ENCODE data around the gene APBB2. TPM values are rescaled to one million over a fixed set of nuclear protein-coding genes. Genes with fewer than 3 reads are reported as not detected.
"Not testable (repeated sequence)": the region's sequence is repeated elsewhere in the genome, so short reads cannot be mapped to it uniquely, and the experiment has no call there.

Gene APBB2
- total and polyA plus RNA-seq, 12 donors = 5.2 to 35.4 (median 26.3) TPM

DNA sequence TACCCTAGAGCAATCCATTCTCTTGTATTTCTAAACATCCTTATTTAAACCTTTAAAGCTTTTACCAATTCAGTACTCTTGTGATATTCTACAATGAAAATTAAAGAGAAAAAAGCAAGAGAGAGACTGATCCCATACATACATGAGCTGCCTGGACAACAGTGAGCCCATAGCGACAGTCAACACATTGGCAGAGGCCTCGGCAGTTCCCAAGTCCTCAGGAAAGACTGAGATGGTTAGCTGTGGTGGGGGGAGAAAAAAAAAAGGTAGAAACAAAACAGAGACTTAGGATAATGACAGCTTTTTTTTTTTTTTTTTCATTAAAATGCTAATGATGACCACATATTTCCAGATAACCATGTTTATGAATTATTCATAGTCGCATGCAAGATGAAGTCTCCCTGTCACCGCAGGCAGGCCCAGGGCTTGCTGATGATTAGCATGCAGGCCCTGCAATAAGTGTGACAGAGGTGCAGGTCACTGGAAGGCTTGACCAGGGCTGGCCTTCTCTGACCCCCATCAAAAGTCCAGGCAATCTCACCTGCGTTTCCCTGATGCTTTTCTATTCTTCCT, 148.8 kb downstream of the APBB2 start:
- TF ChIP-seq, protein P1, sequence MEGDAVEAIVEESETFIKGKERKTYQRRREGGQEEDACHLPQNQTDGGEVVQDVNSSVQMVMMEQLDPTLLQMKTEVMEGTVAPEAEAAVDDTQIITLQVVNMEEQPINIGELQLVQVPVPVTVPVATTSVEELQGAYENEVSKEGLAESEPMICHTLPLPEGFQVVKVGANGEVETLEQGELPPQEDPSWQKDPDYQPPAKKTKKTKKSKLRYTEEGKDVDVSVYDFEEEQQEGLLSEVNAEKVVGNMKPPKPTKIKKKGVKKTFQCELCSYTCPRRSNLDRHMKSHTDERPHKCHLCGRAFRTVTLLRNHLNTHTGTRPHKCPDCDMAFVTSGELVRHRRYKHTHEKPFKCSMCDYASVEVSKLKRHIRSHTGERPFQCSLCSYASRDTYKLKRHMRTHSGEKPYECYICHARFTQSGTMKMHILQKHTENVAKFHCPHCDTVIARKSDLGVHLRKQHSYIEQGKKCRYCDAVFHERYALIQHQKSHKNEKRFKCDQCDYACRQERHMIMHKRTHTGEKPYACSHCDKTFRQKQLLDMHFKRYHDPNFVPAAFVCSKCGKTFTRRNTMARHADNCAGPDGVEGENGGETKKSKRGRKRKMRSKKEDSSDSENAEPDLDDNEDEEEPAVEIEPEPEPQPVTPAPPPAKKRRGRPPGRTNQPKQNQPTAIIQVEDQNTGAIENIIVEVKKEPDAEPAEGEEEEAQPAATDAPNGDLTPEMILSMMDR (IDR thresholded peaks at IDR 0.05) = no peak
- Histone ChIP-seq H3K4me3 (no peak overlapping the region), H3K36me3 (no peaks in the 10 kb centered on the region), H3K4me1 (peaks cover 9 to 56% (median 16%) of the 10 kb centered on the region in 9 donors), H3K9me3 (no peaks in the 10 kb centered on the region), H3K27me3 (no peaks in the 10 kb centered on the region), H3K27ac (peak overlapping the region in 1 of 10 donors; percentile 27)
- WGBS, 2 donors = 87 to 94% methylated on average over 5 of the region's 5 CpGs
- intact Hi-C loops (cut with DNase I) = no loop called here
- DNase-seq = no peak
- ATAC-seq = no peak

DNA sequence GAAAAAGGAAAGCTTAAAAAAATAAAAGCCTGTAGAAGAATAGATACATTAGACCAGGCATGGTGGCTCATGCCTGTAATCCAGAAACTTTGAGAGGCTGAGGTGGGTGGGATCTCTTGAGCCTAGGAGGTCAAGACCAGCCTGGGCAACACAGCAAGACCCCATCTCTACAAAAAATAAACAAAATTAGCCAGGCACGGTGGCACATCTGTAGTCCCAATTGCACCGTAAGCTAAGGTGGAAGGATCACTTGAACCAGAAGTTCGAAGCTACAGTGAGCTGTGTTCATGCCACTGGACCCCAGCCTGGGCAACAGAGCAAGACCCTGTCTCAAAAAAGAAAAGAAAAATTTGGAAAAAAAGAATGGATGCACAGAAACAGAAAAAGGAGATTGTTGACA, 149.4 kb downstream of the APBB2 start:
- ATAC-seq (no peak), DNase-seq (no peak)
- H3K4me3 ChIP-seq = no peak overlapping the region
- no peaks in the 10 kb centered on the region for H3K9me3 ChIP-seq
- TF ChIP-seq, protein P1 (IDR thresholded peaks at IDR 0.05) = no peak
- H3K4me1 ChIP-seq = peaks cover 12 to 60% (median 18%) of the 10 kb centered on the region in 9 donors
- intact Hi-C loops (cut with DNase I) = no loop called here
- H3K36me3 ChIP-seq = no peaks in the 10 kb centered on the region
- H3K27me3 ChIP-seq = no peaks in the 10 kb centered on the region
- WGBS, 2 donors = 80 to 94% methylated on average over 3 of the region's 3 CpGs
- peak overlapping the region in 1 of 10 donors; percentile 27 for H3K27ac ChIP-seq

DNA sequence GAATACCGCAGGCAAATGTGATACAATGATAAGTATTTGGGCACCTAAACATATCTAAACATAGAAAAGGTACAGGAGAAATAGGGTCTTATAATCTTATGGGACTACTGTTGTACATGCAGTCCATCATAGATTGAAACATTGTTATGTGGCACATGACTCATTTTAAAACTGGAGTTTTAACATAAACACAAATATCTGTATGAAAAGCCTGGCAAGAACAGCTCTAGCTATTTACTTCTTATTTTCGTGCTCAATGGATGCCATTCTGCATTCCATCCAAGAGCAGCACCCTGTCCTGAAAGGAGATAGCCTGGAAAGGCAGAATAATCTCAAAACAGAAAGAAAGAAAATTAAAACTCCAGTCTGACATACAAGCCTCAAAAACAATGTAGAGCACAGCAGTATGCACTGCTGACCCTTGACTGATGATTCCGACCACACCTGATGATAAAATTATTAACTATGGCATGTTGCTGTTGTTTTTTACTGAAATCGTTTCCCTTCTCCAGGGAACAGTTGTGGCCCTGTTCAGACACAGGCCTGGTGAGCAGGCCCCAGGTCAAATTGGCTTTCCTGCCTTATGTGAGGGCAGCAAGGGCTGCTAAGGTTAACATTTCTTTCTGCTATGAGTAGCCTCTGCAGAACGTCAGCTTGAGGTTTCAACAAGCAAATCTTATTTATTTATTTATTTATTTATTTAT, 152.7 kb downstream of the APBB2 start:
- TF ChIP-seq, protein P1 (IDR thresholded peaks at IDR 0.05) = no peak
- DNase-seq (no peak), ATAC-seq (no peak)
- H3K36me3 ChIP-seq = no peaks in the 10 kb centered on the region
- H3K27me3 ChIP-seq = no peaks in the 10 kb centered on the region
- intact Hi-C loops (cut with DNase I) = no loop called here
- WGBS, 2 donors = 67 to 75% methylated on average over 5 of the region's 5 CpGs
- no peaks in the 10 kb centered on the region for H3K9me3 ChIP-seq
- no peak overlapping the region for H3K4me3 ChIP-seq
- H3K27ac ChIP-seq = no peak overlapping the region
- peaks cover 12 to 58% (median 19%) of the 10 kb centered on the region in 9 donors for H3K4me1 ChIP-seq

DNA sequence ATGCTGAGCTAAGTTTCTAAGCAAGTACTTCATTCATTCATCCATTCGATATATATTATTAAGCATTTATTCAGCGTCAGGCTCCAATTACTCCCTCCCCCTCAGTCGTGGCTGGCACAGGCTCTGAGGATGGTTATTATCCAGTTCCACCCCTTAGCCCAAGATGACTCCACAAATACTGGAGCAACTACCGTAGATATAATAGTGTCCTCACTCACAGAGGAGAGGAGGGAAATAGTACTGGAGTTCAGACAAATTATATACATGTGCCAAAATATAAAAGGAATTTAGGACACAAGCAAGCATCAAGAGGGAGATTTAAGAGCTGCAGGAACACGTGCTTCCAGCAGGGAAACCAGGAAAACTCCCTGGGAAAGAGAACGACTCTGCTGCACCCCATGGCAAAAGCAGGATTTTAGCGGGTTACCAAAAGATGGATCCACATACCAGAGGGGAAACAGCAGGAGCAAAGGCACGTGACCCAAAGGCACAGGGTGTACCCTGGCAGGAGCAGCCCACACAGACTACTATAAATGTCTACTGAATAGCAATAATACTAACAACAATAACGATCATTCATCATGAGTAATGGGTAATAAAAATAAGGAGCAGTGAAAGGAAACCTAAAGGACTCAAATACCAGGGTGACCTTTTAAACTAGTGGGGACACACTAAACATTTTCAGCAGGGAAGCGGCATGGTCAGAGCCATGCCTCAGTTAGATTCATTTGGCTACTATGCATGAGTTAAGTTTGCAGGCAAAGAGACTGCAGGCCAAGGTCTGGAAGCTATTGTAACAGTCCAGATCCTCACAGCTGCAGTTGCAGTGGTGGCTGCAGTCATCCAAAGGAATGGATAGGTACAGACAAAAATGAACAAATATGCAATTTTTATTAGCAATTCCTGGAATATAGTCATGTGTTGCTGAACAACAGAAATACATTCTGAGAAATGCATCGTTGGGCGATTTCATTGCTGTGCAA, 153.7 kb downstream of the APBB2 start:
- Histone ChIP-seq H3K36me3 (no peaks in the 10 kb centered on the region), H3K27me3 (no peaks in the 10 kb centered on the region), H3K9me3 (no peaks in the 10 kb centered on the region), H3K4me3 (no peak overlapping the region), H3K4me1 (peaks cover 12 to 58% (median 19%) of the 10 kb centered on the region in 9 donors), H3K27ac (peak overlapping the region in 1 of 10 donors; percentile 3)
- TF ChIP-seq, protein P1 (IDR thresholded peaks at IDR 0.05) = no peak
- ATAC-seq (peak in 1 of 8 donors; percentile 76), DNase-seq (no peak)
- intact Hi-C loops (cut with DNase I) = no loop called here
- 71 to 72% methylated on average over 12 of the region's 12 CpGs for WGBS, 2 donors

DNA sequence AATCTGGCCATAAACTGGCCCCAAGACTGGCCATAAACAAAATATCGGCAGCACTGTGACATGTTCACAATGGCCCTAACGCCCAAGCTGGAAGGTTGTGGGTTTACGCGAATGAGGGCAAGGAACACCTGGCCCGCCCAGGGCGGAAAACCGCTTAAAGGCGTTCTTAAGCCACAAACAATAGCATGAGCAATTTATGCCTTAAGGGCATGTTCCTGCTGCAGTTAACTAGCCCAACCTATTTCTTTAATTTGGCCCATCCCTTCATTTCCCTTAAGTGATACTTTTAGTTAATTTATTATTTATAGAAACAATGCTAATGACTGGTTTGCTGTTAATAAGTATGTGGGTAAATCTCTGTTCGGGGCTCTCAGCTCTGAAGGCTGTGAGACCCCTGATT, 154.9 kb downstream of the APBB2 start:
- not testable (repeated sequence) for H3K27ac ChIP-seq, ATAC-seq, DNase-seq, H3K27me3 ChIP-seq, H3K36me3 ChIP-seq, H3K9me3 ChIP-seq, H3K4me3 ChIP-seq
- intact Hi-C loops (cut with DNase I) = loop anchor here in 1 of 10 donors (10.0 kb wide), 1 partner anchor 155 kb away; the partner anchor contains the start of gene APBB2
- H3K4me1 ChIP-seq = peaks cover 12 to 47% (median 17%) of the 10 kb centered on the region in 9 donors
- 95 to 98% methylated on average over 9 of the region's 9 CpGs for WGBS, 2 donors

All from heart right ventricle (tissue), 16 donors.